Astrocyte (in vitro differentiated cells and primary cell): Measurements from ENCODE around the gene CRYBG1. TPM values are rescaled to one million over a fixed set of nuclear protein-coding genes. Genes with fewer than 3 reads are reported as not detected.

Experiments used
- DNase-seq: peaks from one replicate; pipeline ENCODE4 v3.0.0-alpha.2; 2010; ENCODE audit warnings: low read depth
- FAIRE-seq: peaks from 2 replicates; lab custom pipeline; 2011; peaks lifted over from hg19 to GRCh38; lab: Jason Lieb, UNC
- H2AFZ ChIP-seq: 2 replicates; pipeline ENCODE4 v1.6.0; 2012; ENCODE audit warnings: low read depth, low read length, inconsistent platforms
- H3K27ac ChIP-seq: 2 replicates; pipeline ENCODE4 v1.5.1; 2011; ENCODE audit warnings: low read depth, low read length, inconsistent platforms
- H3K27me3 ChIP-seq: 2 replicates; pipeline ENCODE4 v1.6.0; 2011; ENCODE audit warnings: low read length, inconsistent platforms; ENCODE audit not compliant: insufficient read depth
- H3K36me3 ChIP-seq: 2 replicates; pipeline ENCODE4 v1.5.1; 2011; ENCODE audit warnings: low read length, inconsistent platforms; ENCODE audit not compliant: insufficient read depth
- H3K4me1 ChIP-seq: 2 replicates; pipeline ENCODE4 v1.5.1; 2011; ENCODE audit warnings: low read length, inconsistent platforms; ENCODE audit not compliant: insufficient read depth
- H3K4me2 ChIP-seq: 2 replicates; pipeline ENCODE4 v1.6.0; 2012; ENCODE audit warnings: low read length, inconsistent platforms
- H3K4me3 ChIP-seq: 2 replicates; pipeline ENCODE4 v1.5.1; 2011; ENCODE audit warnings: low read depth, mild to moderate bottlenecking, low read length, inconsistent platforms; ENCODE audit not compliant: insufficient read depth
- H3K79me2 ChIP-seq: 2 replicates; pipeline ENCODE4 v1.6.0; 2012; ENCODE audit warnings: mild to moderate bottlenecking, low read length, inconsistent platforms; ENCODE audit not compliant: insufficient read depth
- H3K9ac ChIP-seq: 2 replicates; pipeline ENCODE4 v1.6.0; 2012; ENCODE audit warnings: mild to moderate bottlenecking, low read length, inconsistent platforms
- H3K9me3 ChIP-seq: 2 replicates; pipeline ENCODE4 v1.5.1; 2012; ENCODE audit warnings: low read depth, mild to moderate bottlenecking, low read length, inconsistent platforms; ENCODE audit not compliant: insufficient read depth
- H4K20me1 ChIP-seq: 2 replicates; pipeline ENCODE4 v1.6.0; 2012; ENCODE audit warnings: low read length, inconsistent platforms; ENCODE audit not compliant: insufficient read depth
- H3K27ac Mint-ChIP-seq: one replicate; pipeline ENCODE4 v1.8.0; 2021; ENCODE audit warnings: mild to moderate bottlenecking, mixed read lengths; ENCODE audit not compliant: unreplicated experiment
- H3K27me3 Mint-ChIP-seq: one replicate; pipeline ENCODE4 v1.8.0; 2021; ENCODE audit warnings: low read depth, mixed read lengths; ENCODE audit not compliant: unreplicated experiment
- H3K36me3 Mint-ChIP-seq: one replicate; pipeline ENCODE4 v1.8.0; 2021; ENCODE audit warnings: low read depth, mixed read lengths; ENCODE audit not compliant: unreplicated experiment
- H3K4me1 Mint-ChIP-seq: one replicate; pipeline ENCODE4 v1.8.0; 2021; ENCODE audit warnings: low read depth, mixed read lengths; ENCODE audit not compliant: unreplicated experiment
- H3K4me3 Mint-ChIP-seq: one replicate; pipeline ENCODE4 v1.8.0; 2021; ENCODE audit warnings: mild to moderate bottlenecking, moderate library complexity, mixed read lengths; ENCODE audit not compliant: unreplicated experiment
- H3K9me3 Mint-ChIP-seq: one replicate; pipeline ENCODE4 v1.8.0; 2021; ENCODE audit warnings: mild to moderate bottlenecking, mixed read lengths; ENCODE audit not compliant: unreplicated experiment
- CTCF ChIP-seq: IDR thresholded peaks from 2 replicates; pipeline ENCODE4 v1.5.1; 2011; ENCODE audit warnings: low read depth, mild to moderate bottlenecking, inconsistent platforms, low read length, moderate library complexity; ENCODE audit not compliant: insufficient read depth
- EZH2 ChIP-seq: IDR thresholded peaks from 2 replicates; pipeline ENCODE4 v1.6.1; 2012; ENCODE audit warnings: mild to moderate bottlenecking, low read length, inconsistent platforms; ENCODE audit not compliant: insufficient read depth
- total RNA-seq: library from RNA; stranded (reverse); gene quantifications from 2 replicates; pipeline ENCODE4 v1.2.1, GENCODE V29; 2021

Gene CRYBG1
- total RNA-seq, 1 donor from 2014 or later = 0.64 TPM

DNA sequence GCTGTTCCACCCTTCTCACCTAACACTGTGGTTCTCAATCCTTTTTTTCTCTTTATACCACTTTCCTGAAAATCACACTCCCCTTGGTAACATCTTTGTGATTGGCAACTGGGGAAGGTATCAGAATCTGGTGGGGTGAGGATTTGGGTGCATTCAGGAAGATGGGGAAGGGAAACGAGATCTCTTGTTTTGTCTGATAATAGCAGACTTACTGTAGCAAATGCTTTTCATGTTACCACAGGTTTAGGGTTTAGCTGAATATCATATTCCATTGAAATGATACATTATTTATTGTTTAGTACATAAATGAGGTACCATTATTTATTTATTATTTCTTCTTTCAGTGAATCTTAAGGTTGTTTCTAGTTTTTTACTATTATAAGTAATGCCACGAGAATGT is 168.0 kb downstream of the CRYBG1 start:
- H3K9me3 Mint-ChIP-seq = no peaks in the 10 kb centered on the region
- H2AFZ ChIP-seq = peak overlapping the region; percentile 20
- peaks cover 23% of the 10 kb centered on the region for H3K4me1 Mint-ChIP-seq

GRCh38 chr6:106529438-106529837 is 168.9 kb downstream of the CRYBG1 start:
- Mint-ChIP-seq H3K9me3 (no peaks in the 10 kb centered on the region), H3K4me1 (peaks cover 24% of the 10 kb centered on the region), H3K27ac (no peak overlapping the region), H3K27me3 (no peaks in the 10 kb centered on the region), H3K4me3 (no peak overlapping the region), H3K36me3 (no peaks in the 10 kb centered on the region)
- Histone ChIP-seq H3K9ac (no peak overlapping the region), H3K27me3 (no peaks in the 10 kb centered on the region), H3K27ac (peak overlapping the region; percentile 15), H4K20me1 (no peaks in the 10 kb centered on the region), H3K36me3 (no peaks in the 10 kb centered on the region), H3K4me1 (peaks cover 17% of the 10 kb centered on the region), H2AFZ (no peak overlapping the region), H3K4me2 (no peak overlapping the region), H3K9me3 (no peaks in the 10 kb centered on the region), H3K4me3 (no peak overlapping the region), H3K79me2 (no peaks in the 10 kb centered on the region)
- DNase-seq (peak; percentile 58), FAIRE-seq (no peak)
- TF ChIP-seq CTCF = no peak
- TF ChIP-seq EZH2 = no peak

More for the DNA sequence above, 168.0 kb downstream of the CRYBG1 start:
- Histone ChIP-seq H3K27me3 (no peaks in the 10 kb centered on the region), H3K9ac (peak overlapping the region; percentile 57), H3K4me2 (peak overlapping the region; percentile 62), H3K79me2 (no peaks in the 10 kb centered on the region), H3K36me3 (no peaks in the 10 kb centered on the region), H3K4me3 (no peak overlapping the region), H3K4me1 (peaks cover 17% of the 10 kb centered on the region), H3K27ac (peak overlapping the region; percentile 82), H3K9me3 (no peaks in the 10 kb centered on the region), H4K20me1 (no peaks in the 10 kb centered on the region)
- DNase-seq (no peak), FAIRE-seq (peak; percentile 32)
- Mint-ChIP-seq H3K27ac (peak overlapping the region; percentile 99), H3K4me3 (no peak overlapping the region), H3K27me3 (no peaks in the 10 kb centered on the region), H3K36me3 (no peaks in the 10 kb centered on the region)
- TF ChIP-seq EZH2 (no peak), CTCF (no peak)

DNA sequence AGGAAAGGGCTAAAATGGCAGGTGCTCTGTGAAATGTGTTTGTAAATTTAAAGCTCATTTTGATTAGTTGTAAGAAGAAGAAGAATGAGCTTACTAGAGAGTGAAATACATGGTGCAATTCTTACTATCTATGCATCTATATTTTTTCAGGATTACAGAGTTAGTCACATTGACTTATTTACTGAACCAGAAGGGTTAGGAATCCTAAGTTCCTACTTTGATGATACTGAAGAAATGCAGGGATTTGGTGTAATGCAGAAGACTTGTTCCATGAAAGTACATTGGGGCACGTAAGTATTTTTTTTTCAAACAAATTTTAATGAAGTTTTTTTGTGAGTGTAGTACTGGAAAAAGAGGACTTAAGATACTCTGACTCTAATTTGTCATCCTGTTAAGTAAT is 169.5 kb downstream of the CRYBG1 start:
- H3K4me1 ChIP-seq = peaks cover 17% of the 10 kb centered on the region
- no peak overlapping the region for H3K4me3 Mint-ChIP-seq
- peaks cover 25% of the 10 kb centered on the region for H3K4me1 Mint-ChIP-seq

More for the DNA sequence above, 169.5 kb downstream of the CRYBG1 start:
- no peaks in the 10 kb centered on the region for H3K9me3 Mint-ChIP-seq
- no peaks in the 10 kb centered on the region for H3K27me3 Mint-ChIP-seq
- Histone ChIP-seq H3K27me3 (no peaks in the 10 kb centered on the region), H3K36me3 (no peaks in the 10 kb centered on the region), H3K4me3 (no peak overlapping the region), H3K79me2 (no peaks in the 10 kb centered on the region), H3K9me3 (no peaks in the 10 kb centered on the region), H2AFZ (no peak overlapping the region), H4K20me1 (no peaks in the 10 kb centered on the region), H3K9ac (no peak overlapping the region), H3K4me2 (peak overlapping the region; percentile 16), H3K27ac (no peak overlapping the region)
- H3K27ac Mint-ChIP-seq = no peak overlapping the region
- FAIRE-seq (peak; percentile 17), DNase-seq (no peak)
- H3K36me3 Mint-ChIP-seq = no peaks in the 10 kb centered on the region
- TF ChIP-seq CTCF (no peak), EZH2 (no peak)
